ENCODE results near the gene NMUR1.

NMUR1 gene

GRCh38 chr2:231514951-231515297 lies 15.3 kb downstream of the NMUR1 start:
- no peaks in the 10 kb centered on the region for H3K36me3 ChIP-seq (replicated peaks; ENCODE audit: low read depth, low read length)

GRCh38 chr2:231514225-231514950 lies 15.9 kb downstream of the NMUR1 start:
- H3K36me3 ChIP-seq (replicated peaks; ENCODE audit: low read depth, low read length): no peaks in the 10 kb centered on the region
- H4K20me1 ChIP-seq (ENCODE audit: insufficient read depth, low read length): no peaks in the 10 kb centered on the region
- H3K4me2 ChIP-seq (ENCODE audit: low read length): peak overlapping the region; percentile 82
- no peaks in the 10 kb centered on the region for H3K79me2 ChIP-seq (ENCODE audit: low read length)
- no peaks in the 10 kb centered on the region for H3K9me3 ChIP-seq (ENCODE audit: insufficient read depth, low read length)
- H3K4me1 ChIP-seq (ENCODE audit: low read length): peaks cover 11% of the 10 kb centered on the region
- TF ChIP-seq EZH2phosphoT487 (IDR thresholded peaks at IDR 0.05; ENCODE audit: low read depth) (no peak), CTCF (IDR thresholded peaks at IDR 0.05; ENCODE audit: low read depth, low read length) (no peak)
- peak overlapping the region; percentile 61 for H3K27ac ChIP-seq (ENCODE audit: low read length)
- peak overlapping the region; percentile 79; the same call in 1 of the 2 replicates for H2AFZ ChIP-seq (ENCODE audit: low read depth, low read length)
- peak overlapping the region; percentile 93 for H3K9ac ChIP-seq (ENCODE audit: low read length)
- peak overlapping the region; percentile 93 for H3K4me3 ChIP-seq (ENCODE audit: low read length)
- no peaks in the 10 kb centered on the region for H3K27me3 ChIP-seq (ENCODE audit: low read depth, low read length)

More at GRCh38 chr2:231514951-231515297, 15.3 kb downstream of the NMUR1 start:
- Histone ChIP-seq H3K4me3 (ENCODE audit: low read length) (peak overlapping the region; percentile 84), H2AFZ (ENCODE audit: low read depth, low read length) (peak overlapping the region; percentile 35; the same call in 1 of the 2 replicates), H3K27ac (ENCODE audit: low read length) (no peak overlapping the region), H3K4me1 (ENCODE audit: low read length) (peaks cover 11% of the 10 kb centered on the region), H3K27me3 (ENCODE audit: low read depth, low read length) (no peaks in the 10 kb centered on the region), H3K79me2 (ENCODE audit: low read length) (no peaks in the 10 kb centered on the region), H3K9me3 (ENCODE audit: insufficient read depth, low read length) (no peaks in the 10 kb centered on the region), H4K20me1 (ENCODE audit: insufficient read depth, low read length) (no peaks in the 10 kb centered on the region), H3K4me2 (ENCODE audit: low read length) (peak overlapping the region; percentile 82), H3K9ac (ENCODE audit: low read length) (peak overlapping the region; percentile 65; the same call in 1 of the 2 replicates)
- TF ChIP-seq EZH2phosphoT487 (IDR thresholded peaks at IDR 0.05; ENCODE audit: low read depth) (no peak), CTCF (IDR thresholded peaks at IDR 0.05; ENCODE audit: low read depth, low read length) (no peak)

- Histone ChIP-seq H3K27ac (ENCODE audit: low read length) (peak overlapping the region; percentile 61), H3K4me1 (ENCODE audit: low read length) (peaks cover 11% of the 10 kb centered on the region), H3K27me3 (ENCODE audit: low read depth, low read length) (no peaks in the 10 kb centered on the region), H3K9ac (ENCODE audit: low read length) (peak overlapping the region; percentile 93), H3K79me2 (ENCODE audit: low read length) (no peaks in the 10 kb centered on the region), H3K9me3 (ENCODE audit: insufficient read depth, low read length) (no peaks in the 10 kb centered on the region), H3K4me3 (ENCODE audit: low read length) (peak overlapping the region; percentile 93), H4K20me1 (ENCODE audit: insufficient read depth, low read length) (no peaks in the 10 kb centered on the region), H3K4me2 (ENCODE audit: low read length) (peak overlapping the region; percentile 82), H2AFZ (ENCODE audit: low read depth, low read length) (peak overlapping the region; percentile 79; the same call in 1 of the 2 replicates), H3K36me3 (replicated peaks; ENCODE audit: low read depth, low read length) (no peaks in the 10 kb centered on the region)
- no peak for TF ChIP-seq EZH2phosphoT487 (IDR thresholded peaks at IDR 0.05; ENCODE audit: low read depth)
- no peak for TF ChIP-seq CTCF (IDR thresholded peaks at IDR 0.05; ENCODE audit: low read depth, low read length)
These were observed 16.5 kb downstream of the NMUR1 start for GRCh38 chr2:231513746-231514224.

- H3K9me3 ChIP-seq (ENCODE audit: insufficient read depth, low read length): no peaks in the 10 kb centered on the region
- H3K27ac ChIP-seq (ENCODE audit: low read length): no peak overlapping the region
- TF ChIP-seq CTCF (IDR thresholded peaks at IDR 0.05; ENCODE audit: low read depth, low read length) (no peak), EZH2phosphoT487 (IDR thresholded peaks at IDR 0.05; ENCODE audit: low read depth) (no peak)
- H3K36me3 ChIP-seq (replicated peaks; ENCODE audit: low read depth, low read length): no peaks in the 10 kb centered on the region
- no peaks in the 10 kb centered on the region for H3K79me2 ChIP-seq (ENCODE audit: low read length)
- no peak overlapping the region for H3K4me3 ChIP-seq (ENCODE audit: low read length)
- no peak overlapping the region for H3K9ac ChIP-seq (ENCODE audit: low read length)
- H3K27me3 ChIP-seq (ENCODE audit: low read depth, low read length): no peaks in the 10 kb centered on the region
- H4K20me1 ChIP-seq (ENCODE audit: insufficient read depth, low read length): no peaks in the 10 kb centered on the region
- no peak overlapping the region for H2AFZ ChIP-seq (ENCODE audit: low read depth, low read length)
- peaks cover 11% of the 10 kb centered on the region for H3K4me1 ChIP-seq (ENCODE audit: low read length)
- no peak overlapping the region for H3K4me2 ChIP-seq (ENCODE audit: low read length)
These were observed 18.0 kb downstream of the NMUR1 start for GRCh38 chr2:231512222-231512621.
